ENCODE data around the gene C21orf58.

DNA sequence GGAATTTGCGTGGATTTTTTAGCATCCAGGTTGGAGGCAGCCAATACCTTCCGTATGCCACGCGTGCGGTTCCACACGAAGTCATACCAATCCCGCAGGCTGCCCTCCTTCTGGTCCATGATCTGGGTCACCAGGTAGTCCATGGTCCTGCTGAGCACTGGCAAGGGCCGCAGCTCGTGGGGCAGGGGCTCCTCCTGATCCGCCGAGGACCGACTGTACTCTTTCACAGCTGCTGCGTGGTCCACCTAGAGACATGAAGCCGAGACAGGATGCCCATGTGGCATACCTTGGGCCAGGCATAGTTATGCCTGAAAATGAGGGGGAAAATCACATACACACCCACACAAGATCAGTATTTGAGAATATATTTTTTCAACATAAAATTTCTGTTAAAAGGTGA is 50.3 kb downstream of the C21orf58 start:
- TF ChIP-seq SMC3 (IDR thresholded peaks at IDR 0.05; ENCODE audit: low read depth, low read length), result no peak
- no peak for TF ChIP-seq GABPA (IDR thresholded peaks at IDR 0.05; ENCODE audit: low read depth)
- no peak for TF ChIP-seq POLR2AphosphoS5 (IDR thresholded peaks at IDR 0.05; ENCODE audit: low read depth, low read length)
- TF ChIP-seq, protein P1, sequence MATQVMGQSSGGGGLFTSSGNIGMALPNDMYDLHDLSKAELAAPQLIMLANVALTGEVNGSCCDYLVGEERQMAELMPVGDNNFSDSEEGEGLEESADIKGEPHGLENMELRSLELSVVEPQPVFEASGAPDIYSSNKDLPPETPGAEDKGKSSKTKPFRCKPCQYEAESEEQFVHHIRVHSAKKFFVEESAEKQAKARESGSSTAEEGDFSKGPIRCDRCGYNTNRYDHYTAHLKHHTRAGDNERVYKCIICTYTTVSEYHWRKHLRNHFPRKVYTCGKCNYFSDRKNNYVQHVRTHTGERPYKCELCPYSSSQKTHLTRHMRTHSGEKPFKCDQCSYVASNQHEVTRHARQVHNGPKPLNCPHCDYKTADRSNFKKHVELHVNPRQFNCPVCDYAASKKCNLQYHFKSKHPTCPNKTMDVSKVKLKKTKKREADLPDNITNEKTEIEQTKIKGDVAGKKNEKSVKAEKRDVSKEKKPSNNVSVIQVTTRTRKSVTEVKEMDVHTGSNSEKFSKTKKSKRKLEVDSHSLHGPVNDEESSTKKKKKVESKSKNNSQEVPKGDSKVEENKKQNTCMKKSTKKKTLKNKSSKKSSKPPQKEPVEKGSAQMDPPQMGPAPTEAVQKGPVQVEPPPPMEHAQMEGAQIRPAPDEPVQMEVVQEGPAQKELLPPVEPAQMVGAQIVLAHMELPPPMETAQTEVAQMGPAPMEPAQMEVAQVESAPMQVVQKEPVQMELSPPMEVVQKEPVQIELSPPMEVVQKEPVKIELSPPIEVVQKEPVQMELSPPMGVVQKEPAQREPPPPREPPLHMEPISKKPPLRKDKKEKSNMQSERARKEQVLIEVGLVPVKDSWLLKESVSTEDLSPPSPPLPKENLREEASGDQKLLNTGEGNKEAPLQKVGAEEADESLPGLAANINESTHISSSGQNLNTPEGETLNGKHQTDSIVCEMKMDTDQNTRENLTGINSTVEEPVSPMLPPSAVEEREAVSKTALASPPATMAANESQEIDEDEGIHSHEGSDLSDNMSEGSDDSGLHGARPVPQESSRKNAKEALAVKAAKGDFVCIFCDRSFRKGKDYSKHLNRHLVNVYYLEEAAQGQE (IDR thresholded peaks at IDR 0.05; ENCODE audit: low read depth, low read length), result no peak
- TF ChIP-seq JUND (IDR thresholded peaks at IDR 0.05), result no peak
- TF ChIP-seq MXI1 (IDR thresholded peaks at IDR 0.05; ENCODE audit: low read depth, low read length), result no peak
- no peak for TF ChIP-seq RFX5 (IDR thresholded peaks at IDR 0.05; ENCODE audit: low read length)
